ENCODE measurements around the gene LAMTOR5.

The LAMTOR5 gene

GRCh38 chr1:110393691-110394492, 13.6 kb downstream of the LAMTOR5 start:
- H3K79me1 ChIP-seq (ENCODE audit: low read length): no peaks in the 10 kb centered on the region
- H3K18ac ChIP-seq (ENCODE audit: low read length): no peak overlapping the region
- no peak overlapping the region for H4K8ac ChIP-seq (ENCODE audit: low read depth, low read length)
- H3K27ac ChIP-seq (ENCODE audit: low read depth, low read length): no peak overlapping the region
- no peak overlapping the region for H2BK15ac ChIP-seq (replicated peaks; ENCODE audit: low read depth)
- no peak overlapping the region for H2BK5ac ChIP-seq (ENCODE audit: low read length)
- no CpG with 5 or more reads among the region's 3 CpGs for WGBS (ENCODE audit: extremely low coverage, insufficient coverage, low lambda C conversion rate)
- H3K4me2 ChIP-seq (ENCODE audit: low read length): no peak overlapping the region
- H3K79me2 ChIP-seq (ENCODE audit: control insufficient read depth, insufficient read depth, low read length): no peaks in the 10 kb centered on the region
- no peak overlapping the region for H4K5ac ChIP-seq (ENCODE audit: low read length)
- H3K9ac ChIP-seq (ENCODE audit: low read length): no peak overlapping the region
- H3K56ac ChIP-seq (ENCODE audit: low read length): no peak overlapping the region
- no peaks in the 10 kb centered on the region for H3K27me3 ChIP-seq (ENCODE audit: insufficient read depth, low read length, poor library complexity)
- H2AK5ac ChIP-seq (ENCODE audit: low read length): no peak overlapping the region
- no peak overlapping the region for H2BK120ac ChIP-seq (ENCODE audit: low read depth, low read length)
- H3K23ac ChIP-seq (ENCODE audit: low read length): no peak overlapping the region
- H3K4me3 ChIP-seq (ENCODE audit: low read length): no peak overlapping the region
- DNase-seq: no peak
- no peaks in the 10 kb centered on the region for H3K36me3 ChIP-seq (ENCODE audit: control insufficient read depth, insufficient read depth, low read length)
- no peaks in the 10 kb centered on the region for H3K4me1 ChIP-seq (ENCODE audit: control insufficient read depth, low read depth, low read length)
- no peak overlapping the region for H3K4ac ChIP-seq (ENCODE audit: low read depth, low read length)

DNA sequence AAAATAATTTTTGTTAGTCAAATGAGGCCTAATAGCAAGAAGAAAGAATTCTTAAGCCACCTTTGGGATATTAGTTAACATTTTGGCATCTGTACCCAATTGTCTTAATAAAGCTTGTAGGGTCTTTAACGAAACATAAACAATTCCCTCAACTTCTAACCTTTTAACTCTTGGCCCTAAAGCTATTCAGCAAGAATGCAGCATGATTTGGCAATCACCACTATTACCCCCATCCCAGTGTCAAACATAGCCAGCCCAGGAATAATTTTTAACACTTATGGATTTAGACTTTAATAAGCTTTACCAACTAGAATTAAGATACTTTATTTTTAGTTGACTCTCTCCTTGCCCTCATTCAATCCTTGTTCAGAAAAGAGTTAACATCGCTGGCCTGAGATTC, 14.2 kb downstream of the LAMTOR5 start:
- Histone ChIP-seq H3K56ac (ENCODE audit: low read length) (no peak overlapping the region), H3K27ac (ENCODE audit: low read depth, low read length) (no peak overlapping the region)

GRCh38 chr1:110390692-110391245, 16.7 kb downstream of the LAMTOR5 start, which contains the start of gene SLC16A4:
Gene SLC16A4 (minus strand): TSS chr1:110391026. CDS start chr1:110389323, 1,703 bp downstream.
- no peak within 1 kb of the TSS for H2AK5ac ChIP-seq (ENCODE audit: low read length)
- H3K4me3 ChIP-seq (ENCODE audit: low read length): no peak within 1 kb of the TSS
- H2BK120ac ChIP-seq (ENCODE audit: low read depth, low read length): no peak within 1 kb of the TSS
- no peak within 1 kb of the TSS for H4K8ac ChIP-seq (ENCODE audit: low read depth, low read length)
- H3K4ac ChIP-seq (ENCODE audit: low read depth, low read length): no peak within 1 kb of the TSS
- H3K23ac ChIP-seq (ENCODE audit: low read length): no peak within 1 kb of the TSS
- H3K4me1 ChIP-seq (ENCODE audit: control insufficient read depth, low read depth, low read length): no peaks in the 10 kb centered on the region
- DNase-seq: peak; percentile 82
- H3K79me2 ChIP-seq (ENCODE audit: control insufficient read depth, insufficient read depth, low read length): no peaks in the 10 kb centered on the region
- H3K18ac ChIP-seq (ENCODE audit: low read length): no peak within 1 kb of the TSS
- H3K27me3 ChIP-seq (ENCODE audit: insufficient read depth, low read length, poor library complexity): no peaks in the 10 kb centered on the region
- no peak within 1 kb of the TSS for H4K5ac ChIP-seq (ENCODE audit: low read length)
- no peak within 1 kb of the TSS for H2BK15ac ChIP-seq (replicated peaks; ENCODE audit: low read depth)
- no peaks in the 10 kb centered on the region for H3K79me1 ChIP-seq (ENCODE audit: low read length)
- H2BK5ac ChIP-seq (ENCODE audit: low read length): no peak within 1 kb of the TSS
- H3K9ac ChIP-seq (ENCODE audit: low read length): peak within 1 kb of the TSS; percentile 14
- no peak within 1 kb of the TSS for H3K4me2 ChIP-seq (ENCODE audit: low read length)
- no CpG with 5 or more reads among the region's 8 CpGs for WGBS (ENCODE audit: extremely low coverage, insufficient coverage, low lambda C conversion rate)
- H3K27ac ChIP-seq (ENCODE audit: low read depth, low read length): peak within 1 kb of the TSS; percentile 23
- H3K36me3 ChIP-seq (ENCODE audit: control insufficient read depth, insufficient read depth, low read length): no peaks in the 10 kb centered on the region
- peak within 1 kb of the TSS; percentile 57 for H3K56ac ChIP-seq (ENCODE audit: low read length)

More for the DNA sequence above, 14.2 kb downstream of the LAMTOR5 start:
- no peak overlapping the region for H2BK15ac ChIP-seq (replicated peaks; ENCODE audit: low read depth)
- no peak overlapping the region for H2AK5ac ChIP-seq (ENCODE audit: low read length)
- H3K79me1 ChIP-seq (ENCODE audit: low read length): no peaks in the 10 kb centered on the region
- no peak overlapping the region for H3K4me2 ChIP-seq (ENCODE audit: low read length)
- H3K79me2 ChIP-seq (ENCODE audit: control insufficient read depth, insufficient read depth, low read length): no peaks in the 10 kb centered on the region
- DNase-seq: no peak
- H4K8ac ChIP-seq (ENCODE audit: low read depth, low read length): no peak overlapping the region
- no peak overlapping the region for H2BK120ac ChIP-seq (ENCODE audit: low read depth, low read length)
- no peak overlapping the region for H3K4ac ChIP-seq (ENCODE audit: low read depth, low read length)
- H3K9ac ChIP-seq (ENCODE audit: low read length): no peak overlapping the region
- H3K36me3 ChIP-seq (ENCODE audit: control insufficient read depth, insufficient read depth, low read length): no peaks in the 10 kb centered on the region
- H4K5ac ChIP-seq (ENCODE audit: low read length): no peak overlapping the region
- no CpG with 5 or more reads among the region's 2 CpGs for WGBS (ENCODE audit: extremely low coverage, insufficient coverage, low lambda C conversion rate)
- H3K4me3 ChIP-seq (ENCODE audit: low read length): no peak overlapping the region
- no peak overlapping the region for H2BK5ac ChIP-seq (ENCODE audit: low read length)
- no peak overlapping the region for H3K23ac ChIP-seq (ENCODE audit: low read length)
- no peaks in the 10 kb centered on the region for H3K4me1 ChIP-seq (ENCODE audit: control insufficient read depth, low read depth, low read length)
- no peak overlapping the region for H3K18ac ChIP-seq (ENCODE audit: low read length)
- H3K27me3 ChIP-seq (ENCODE audit: insufficient read depth, low read length, poor library complexity): no peaks in the 10 kb centered on the region

- H3K4ac ChIP-seq (ENCODE audit: low read depth, low read length): no peak overlapping the region
- no peaks in the 10 kb centered on the region for H3K79me2 ChIP-seq (ENCODE audit: control insufficient read depth, insufficient read depth, low read length)
- no peak overlapping the region for H2AK5ac ChIP-seq (ENCODE audit: low read length)
- H2BK5ac ChIP-seq (ENCODE audit: low read length): no peak overlapping the region
- no peaks in the 10 kb centered on the region for H3K27me3 ChIP-seq (ENCODE audit: insufficient read depth, low read length, poor library complexity)
- no peak overlapping the region for H4K8ac ChIP-seq (ENCODE audit: low read depth, low read length)
- H3K79me1 ChIP-seq (ENCODE audit: low read length): no peaks in the 10 kb centered on the region
- H2BK15ac ChIP-seq (replicated peaks; ENCODE audit: low read depth): no peak overlapping the region
- no peak overlapping the region for H3K18ac ChIP-seq (ENCODE audit: low read length)
- H3K36me3 ChIP-seq (ENCODE audit: control insufficient read depth, insufficient read depth, low read length): no peaks in the 10 kb centered on the region
- no peak overlapping the region for H3K4me3 ChIP-seq (ENCODE audit: low read length)
- H3K23ac ChIP-seq (ENCODE audit: low read length): no peak overlapping the region
- no peak overlapping the region for H4K5ac ChIP-seq (ENCODE audit: low read length)
- peak; percentile 78 for DNase-seq
- no peak overlapping the region for H3K27ac ChIP-seq (ENCODE audit: low read depth, low read length)
- no peak overlapping the region for H3K9ac ChIP-seq (ENCODE audit: low read length)
- WGBS (ENCODE audit: extremely low coverage, insufficient coverage, low lambda C conversion rate): no CpG with 5 or more reads among the region's 6 CpGs
- no peak overlapping the region for H2BK120ac ChIP-seq (ENCODE audit: low read depth, low read length)
- H3K4me2 ChIP-seq (ENCODE audit: low read length): no peak overlapping the region
- H3K56ac ChIP-seq (ENCODE audit: low read length): no peak overlapping the region
- no peaks in the 10 kb centered on the region for H3K4me1 ChIP-seq (ENCODE audit: control insufficient read depth, low read depth, low read length)
These were observed 17.4 kb downstream of the LAMTOR5 start for GRCh38 chr1:110390096-110390495.

DNA sequence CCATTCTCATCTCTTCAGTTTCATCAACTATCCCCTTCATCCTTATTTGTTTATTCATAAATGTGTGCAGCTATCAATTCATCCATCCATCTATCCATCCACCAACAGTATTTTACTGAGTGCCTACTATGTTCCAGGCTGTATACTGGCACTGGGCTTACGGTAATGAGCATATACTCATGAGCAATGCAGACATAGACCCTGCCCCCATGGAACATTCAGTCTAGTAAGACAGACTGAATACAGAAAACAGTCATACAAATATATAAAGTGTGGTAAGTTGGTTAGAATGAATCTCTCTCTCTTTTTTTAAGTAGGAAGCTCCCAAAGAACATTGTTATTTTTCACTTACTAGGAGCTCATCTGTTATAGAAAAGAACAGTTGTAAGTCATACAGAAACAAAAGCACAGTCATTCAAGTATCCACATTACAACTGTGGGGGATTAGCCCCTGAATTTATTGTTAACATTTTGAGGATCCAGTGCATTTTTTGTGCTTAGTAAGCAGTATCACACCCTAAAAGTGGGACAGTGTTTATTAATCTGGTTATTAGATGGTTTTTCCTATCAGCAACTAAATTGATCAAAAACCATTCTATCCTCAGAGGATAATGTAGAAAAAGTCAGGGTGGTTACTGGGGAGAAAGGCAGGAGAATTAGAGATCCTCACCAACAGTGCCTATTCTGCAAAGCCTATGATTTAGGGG, 20.3 kb downstream of the LAMTOR5 start:
- H4K5ac ChIP-seq (ENCODE audit: low read length): no peak overlapping the region
- H3K79me1 ChIP-seq (ENCODE audit: low read length): no peaks in the 10 kb centered on the region
- no peak overlapping the region for H2BK120ac ChIP-seq (ENCODE audit: low read depth, low read length)
- H3K27me3 ChIP-seq (ENCODE audit: insufficient read depth, low read length, poor library complexity): no peaks in the 10 kb centered on the region
- no peaks in the 10 kb centered on the region for H3K36me3 ChIP-seq (ENCODE audit: control insufficient read depth, insufficient read depth, low read length)
- no peak overlapping the region for H3K4ac ChIP-seq (ENCODE audit: low read depth, low read length)
- H3K56ac ChIP-seq (ENCODE audit: low read length): no peak overlapping the region
- no peak overlapping the region for H2BK15ac ChIP-seq (replicated peaks; ENCODE audit: low read depth)
- H3K4me1 ChIP-seq (ENCODE audit: control insufficient read depth, low read depth, low read length): no peaks in the 10 kb centered on the region
- no peak overlapping the region for H2AK5ac ChIP-seq (ENCODE audit: low read length)
- no peak overlapping the region for H3K23ac ChIP-seq (ENCODE audit: low read length)
- no peak overlapping the region for H3K4me3 ChIP-seq (ENCODE audit: low read length)
- no peaks in the 10 kb centered on the region for H3K79me2 ChIP-seq (ENCODE audit: control insufficient read depth, insufficient read depth, low read length)
- H2BK5ac ChIP-seq (ENCODE audit: low read length): no peak overlapping the region
- H3K4me2 ChIP-seq (ENCODE audit: low read length): no peak overlapping the region
- no peak overlapping the region for H4K8ac ChIP-seq (ENCODE audit: low read depth, low read length)
- no CpG with 5 or more reads among the region's 1 CpG for WGBS (ENCODE audit: extremely low coverage, insufficient coverage, low lambda C conversion rate)
- no peak overlapping the region for H3K27ac ChIP-seq (ENCODE audit: low read depth, low read length)
- H3K18ac ChIP-seq (ENCODE audit: low read length): no peak overlapping the region
- no peak for DNase-seq
- H3K9ac ChIP-seq (ENCODE audit: low read length): no peak overlapping the region

Measured in mesendoderm (in vitro differentiated cells).